Endothelial cell of umbilical vein (primary cell): Measurements from ENCODE around the gene TSPAN4. TPM values are rescaled to one million over a fixed set of nuclear protein-coding genes. Genes with fewer than 3 reads are reported as not detected.

Source experiments
- BruUV-seq: library from RNA; stranded (reverse); fragments of 400-500 nt; replicated peaks from 2 replicates; lab custom pipeline; 2021; lab: Mats Ljungman, UMichigan
- CTCF ChIA-PET: fragments of 300-600, 350-600 bp; sonication (Branson Sonifier 250); formaldehyde crosslinking; loops from one replicate; lab custom pipeline; 2021; ENCODE audit warnings: antibody characterized with exemption, inconsistent platforms; lab: Charles Lee
- POLR2A ChIA-PET: fragments of 300-600, 350-600 bp; sonication (Branson Sonifier 250); formaldehyde crosslinking; loops from one replicate; lab custom pipeline; 2021; ENCODE audit warnings: antibody characterized with exemption, inconsistent platforms; lab: Charles Lee
- DNase-seq: peaks from one replicate; pipeline ENCODE4 v3.0.0-alpha.2; 2011; ENCODE audit warnings: low read depth, low spot score
- FAIRE-seq: peaks from 2 replicates; lab custom pipeline; 2011; peaks lifted over from hg19 to GRCh38; lab: Jason Lieb, UNC
- H2AFZ ChIP-seq: 2 replicates; pipeline ENCODE4 v1.6.0; 2012; ENCODE audit warnings: low read depth, low read length, control low read depth, inconsistent platforms
- H3K27ac ChIP-seq: 2 replicates; pipeline ENCODE4 v1.5.1; 2011; ENCODE audit warnings: low read depth, mild to moderate bottlenecking, control low read depth, low read length, moderate library complexity; ENCODE audit not compliant: insufficient read depth
- H3K27me3 ChIP-seq, 2 experiments: 2 replicates each; pipeline versions ENCODE4 v1.6.0 to v1.6.1; 2011; ENCODE audit warnings: low read length in 2 of 2, mixed read lengths in 1 of 2; ENCODE audit not compliant: control insufficient read depth in 2 of 2, insufficient read depth in 2 of 2
- H3K36me3 ChIP-seq, 2 experiments: 2 replicates in 1 of 2; 3 replicates in 1 of 2; pipeline ENCODE4 v1.5.1; 2011; ENCODE audit warnings: low read length in 2 of 2, mild to moderate bottlenecking in 1 of 2, moderate library complexity in 1 of 2; ENCODE audit not compliant: control insufficient read depth in 2 of 2, insufficient read depth in 2 of 2; ENCODE audit errors: extremely low read depth in 1 of 2
- H3K4me1 ChIP-seq: 3 replicates; pipeline ENCODE4 v1.5.1; 2011; ENCODE audit warnings: mild to moderate bottlenecking, low read length; ENCODE audit not compliant: control insufficient read depth, insufficient read depth; ENCODE audit errors: extremely low read depth
- H3K4me2 ChIP-seq: 2 replicates; pipeline ENCODE4 v1.6.1; 2011; ENCODE audit warnings: low read length, control low read depth, mixed read lengths; ENCODE audit not compliant: insufficient read depth
- H3K4me3 ChIP-seq, 3 experiments: fragments of 200-600 bp in 1 of 3; sonication (generic), shearing (Covaris generic) in 1 of 3; replicated peaks in 1 of 3; 2 replicates each; pipeline ENCODE4 v1.5.1; 2011 to 2016; ENCODE audit warnings: control low read depth in 3 of 3, low read length in 3 of 3, mild to moderate bottlenecking in 2 of 3, inconsistent platforms in 1 of 3, low read depth in 1 of 3, moderate library complexity in 1 of 3; ENCODE audit not compliant: insufficient read depth in 1 of 3
- H3K79me2 ChIP-seq: 2 replicates; pipeline ENCODE4 v1.6.0; 2012; ENCODE audit warnings: low read length, inconsistent platforms; ENCODE audit not compliant: control insufficient read depth, insufficient read depth
- H3K9ac ChIP-seq: replicated peaks from 2 replicates; pipeline ENCODE3; 2011; ENCODE audit warnings: low read length, control low read depth; ENCODE audit not compliant: insufficient read depth; ENCODE audit errors: extremely low read depth
- H3K9me1 ChIP-seq: replicated peaks from 3 replicates; pipeline ENCODE4 v1.6.0; 2011; ENCODE audit warnings: mild to moderate bottlenecking, low read length; ENCODE audit not compliant: control insufficient read depth, insufficient read depth; ENCODE audit errors: extremely low read depth
- H3K9me3 ChIP-seq: replicated peaks from 2 replicates; pipeline ENCODE4 v1.5.1; 2012; ENCODE audit warnings: low read length, inconsistent platforms; ENCODE audit not compliant: control insufficient read depth, insufficient read depth
- H4K20me1 ChIP-seq: replicated peaks from 2 replicates; pipeline ENCODE3; 2011; ENCODE audit warnings: mild to moderate bottlenecking, low read length; ENCODE audit not compliant: control insufficient read depth, insufficient read depth; ENCODE audit errors: extremely low read depth
- EZH2 ChIP-seq: IDR thresholded peaks from 2 replicates; pipeline ENCODE4 v1.6.1; 2012; ENCODE audit warnings: borderline replicate concordance, low read depth, mild to moderate bottlenecking, moderate library complexity, low read length, inconsistent platforms; ENCODE audit not compliant: severe bottlenecking
- FOS ChIP-seq: IDR thresholded peaks from 2 replicates; pipeline ENCODE4 v1.6.1; 2011; ENCODE audit warnings: mild to moderate bottlenecking, low read length, moderate library complexity, borderline replicate concordance; ENCODE audit not compliant: insufficient read depth
- GATA2 ChIP-seq: IDR thresholded peaks from 2 replicates; pipeline ENCODE4 v1.7.0; 2011; ENCODE audit warnings: low read depth, mild to moderate bottlenecking, moderate library complexity, mixed read lengths, low read length; ENCODE audit not compliant: insufficient read length, insufficient read depth
- JUN ChIP-seq: IDR thresholded peaks from 2 replicates; pipeline ENCODE4 v1.6.1; 2011; ENCODE audit warnings: borderline replicate concordance, low read depth; ENCODE audit not compliant: insufficient read length, insufficient read depth
- MYC ChIP-seq: IDR thresholded peaks from one replicate; pipeline ENCODE4 v1.6.1; 2011; ENCODE audit warnings: mild to moderate bottlenecking, low read depth, low read length
- POLR2A ChIP-seq: IDR thresholded peaks from 2 replicates; pipeline ENCODE4 v1.6.1; 2012; ENCODE audit warnings: low read depth, mild to moderate bottlenecking, control low read depth, low read length
- POLR2AphosphoS5 ChIP-seq: IDR thresholded peaks from 2 replicates; pipeline ENCODE4 v1.6.1; 2012; ENCODE audit warnings: low read depth, mild to moderate bottlenecking, control low read depth, low read length, moderate library complexity; ENCODE audit not compliant: insufficient read depth
- dilution Hi-C: fragments of 300-500 bp; cut with MboI; formaldehyde crosslinking; loops from one replicate; pipeline ENCODE4 v1.15.0; 2019; ENCODE audit warnings: low sequenced_read_pairs; ENCODE audit not compliant: extremely low pct_ligation_motif_present
- intact Hi-C: fragments of 100-400 bp; cut with micrococcal nuclease; formaldehyde crosslinking; loops from one replicate; pipeline ENCODE4 v1.10.0; 2022
- polyA plus RNA-seq, 4 experiments: library from polyadenylated mRNA; depleted of rRNA in 3 of 4; stranded (reverse) in 3 of 4; unstranded in 1 of 4; fragments of >200 nt; gene quantifications; 2 replicates each; pipeline versions ENCODE4 v1.2.1 to v1.2.3, GENCODE V29; 2011 to 2012; ENCODE audit warnings: missing spikeins in 1 of 4
- total RNA-seq: library from RNA; stranded (reverse); gene quantifications from 2 replicates; pipeline ENCODE4 v1.2.3, GENCODE V29; 2021
- TF ChIP-seq, protein P1 (sequence below), 2 donors: IDR thresholded peaks; 1 replicate in 1 of 2; 2 replicates in 1 of 2; pipeline ENCODE4 v1.5.1; 2011; ENCODE audit warnings: low read length in 2 of 2, mild to moderate bottlenecking in 2 of 2, moderate library complexity in 2 of 2, control low read depth in 1 of 2, inconsistent platforms in 1 of 2, low read depth in 1 of 2; ENCODE audit not compliant: insufficient read depth in 1 of 2; ENCODE audit errors: extremely low read depth in 1 of 2
- TF ChIP-seq, protein P2 (sequence below): IDR thresholded peaks from 2 replicates; pipeline ENCODE4 v1.6.1; 2011; ENCODE audit not compliant: insufficient read depth, insufficient read length

TSPAN4 gene
- total and polyA plus RNA-seq, 2 donors (not counting 3 experiments of a cell fraction or from before 2014, with no cell fraction given), result 114 to 199 TPM

DNA sequence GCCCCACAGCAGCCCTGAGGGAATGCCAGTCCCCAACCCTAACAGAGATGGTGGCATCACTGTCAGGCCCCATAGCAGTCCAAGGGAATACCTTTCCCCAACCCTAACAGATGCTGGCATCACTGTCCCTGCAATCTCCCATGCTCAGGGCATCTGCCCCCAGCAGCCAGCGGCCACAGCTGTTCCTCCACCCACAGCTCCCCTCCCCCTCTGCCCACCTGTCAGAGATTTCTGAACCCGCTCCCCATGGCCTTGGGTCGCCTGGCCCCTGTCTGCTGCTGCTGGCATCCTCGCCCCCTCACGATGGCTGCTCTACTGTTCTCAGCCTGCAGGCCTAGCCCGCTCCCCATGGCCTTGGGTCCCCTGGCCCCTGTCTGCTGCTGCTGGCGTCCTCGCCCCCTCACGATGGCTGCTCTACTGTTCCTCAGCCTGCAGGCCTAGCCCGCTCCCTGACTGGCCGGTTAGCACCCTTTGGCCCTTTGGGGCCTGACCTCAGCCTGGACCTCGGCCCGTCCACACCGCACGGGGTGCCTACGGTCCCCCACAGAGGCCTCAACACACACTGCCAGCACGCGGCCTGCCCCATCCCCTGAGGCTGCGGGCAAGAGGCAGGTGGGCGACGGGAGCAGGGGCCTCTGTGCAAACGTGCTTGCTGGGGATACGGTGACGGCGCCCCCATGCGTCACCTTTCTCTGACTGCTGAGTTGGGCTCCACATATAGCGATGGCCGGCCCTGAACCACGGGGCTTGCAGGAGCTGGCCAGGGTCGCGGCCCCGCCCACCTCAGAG is 47.2 kb downstream of the TSPAN4 start:
- CTCF ChIA-PET, result no interaction called here
- no peak for TF ChIP-seq POLR2A
- no peak for TF ChIP-seq FOS
- TF ChIP-seq, protein P1, sequence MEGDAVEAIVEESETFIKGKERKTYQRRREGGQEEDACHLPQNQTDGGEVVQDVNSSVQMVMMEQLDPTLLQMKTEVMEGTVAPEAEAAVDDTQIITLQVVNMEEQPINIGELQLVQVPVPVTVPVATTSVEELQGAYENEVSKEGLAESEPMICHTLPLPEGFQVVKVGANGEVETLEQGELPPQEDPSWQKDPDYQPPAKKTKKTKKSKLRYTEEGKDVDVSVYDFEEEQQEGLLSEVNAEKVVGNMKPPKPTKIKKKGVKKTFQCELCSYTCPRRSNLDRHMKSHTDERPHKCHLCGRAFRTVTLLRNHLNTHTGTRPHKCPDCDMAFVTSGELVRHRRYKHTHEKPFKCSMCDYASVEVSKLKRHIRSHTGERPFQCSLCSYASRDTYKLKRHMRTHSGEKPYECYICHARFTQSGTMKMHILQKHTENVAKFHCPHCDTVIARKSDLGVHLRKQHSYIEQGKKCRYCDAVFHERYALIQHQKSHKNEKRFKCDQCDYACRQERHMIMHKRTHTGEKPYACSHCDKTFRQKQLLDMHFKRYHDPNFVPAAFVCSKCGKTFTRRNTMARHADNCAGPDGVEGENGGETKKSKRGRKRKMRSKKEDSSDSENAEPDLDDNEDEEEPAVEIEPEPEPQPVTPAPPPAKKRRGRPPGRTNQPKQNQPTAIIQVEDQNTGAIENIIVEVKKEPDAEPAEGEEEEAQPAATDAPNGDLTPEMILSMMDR (IDR thresholded peaks at IDR 0.05; ENCODE audit: extremely low read depth in 1 of 2, insufficient read depth in 1 of 2, low read depth in 1 of 2, low read length in 2 of 2), result no peak
- TF ChIP-seq JUN, result no peak
- TF ChIP-seq MYC, result no peak
- TF ChIP-seq, protein P2, sequence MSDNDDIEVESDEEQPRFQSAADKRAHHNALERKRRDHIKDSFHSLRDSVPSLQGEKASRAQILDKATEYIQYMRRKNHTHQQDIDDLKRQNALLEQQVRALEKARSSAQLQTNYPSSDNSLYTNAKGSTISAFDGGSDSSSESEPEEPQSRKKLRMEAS, result no peak
- no peak for TF ChIP-seq GATA2
- no peak for TF ChIP-seq EZH2
- no peak for TF ChIP-seq POLR2AphosphoS5
- Histone ChIP-seq H3K36me3 (peaks cover 0 to 5% of the 10 kb centered on the region in 2 experiments), H3K27me3 (no peaks in the 10 kb centered on the region), H3K9me3 (no peaks in the 10 kb centered on the region), H2AFZ (no peak overlapping the region), H3K9ac (no peak overlapping the region), H3K4me1 (no peaks in the 10 kb centered on the region), H3K4me2 (no peak overlapping the region), H3K79me2 (no peaks in the 10 kb centered on the region), H3K4me3 (no peak overlapping the region), H3K9me1 (no peaks in the 10 kb centered on the region), H4K20me1 (no peaks in the 10 kb centered on the region), H3K27ac (no peak overlapping the region)
- POLR2A ChIA-PET, result no interaction called here
- no peak for DNase-seq
- no peak for FAIRE-seq
- intact Hi-C loops (no loop called here), dilution Hi-C loops (no loop called here)
- BruUV-seq, result no TSS peak
